OCI-LY3 (cell line): ENCODE data around the gene EPHB1.

ENCODE experiments used
- H2AFZ ChIP-seq: fragments of 200-600, 300-600 bp; shearing (Covaris generic); 2 replicates; pipeline ENCODE4 v1.6.0; 2014; ENCODE audit warnings: antibody characterized with exemption, low read depth, low read length
- H3K27ac ChIP-seq: fragments of 200-600, 300-600 bp; sonication (generic); 2 replicates; pipeline ENCODE4 v1.5.1; 2014; ENCODE audit warnings: mild to moderate bottlenecking, low read length, moderate library complexity, mixed read lengths
- H3K27me3 ChIP-seq: fragments of 200-600, 300-600 bp; sonication (generic); 2 replicates; pipeline ENCODE4 v1.6.1; 2014; ENCODE audit warnings: low read depth, low read length, mixed read lengths
- H3K36me3 ChIP-seq: fragments of 200-600, 300-600 bp; sonication (generic); replicated peaks from 2 replicates; pipeline ENCODE3; 2014; ENCODE audit warnings: low read depth, low read length, mixed read lengths
- H3K4me1 ChIP-seq: fragments of 300-600, 200-600 bp; sonication (generic); 2 replicates; pipeline ENCODE4 v1.6.1; 2014; ENCODE audit warnings: low read length, mixed read lengths
- H3K4me2 ChIP-seq: fragments of 200-600, 300-600 bp; sonication (generic); 2 replicates; pipeline ENCODE4 v1.6.1; 2014; ENCODE audit warnings: low read length, mixed read lengths
- H3K4me3 ChIP-seq: fragments of 300-600, 200-600 bp; sonication (generic); 2 replicates; pipeline ENCODE4 v1.5.1; 2014; ENCODE audit warnings: antibody characterized with exemption, mild to moderate bottlenecking, low read length, moderate library complexity
- H3K79me2 ChIP-seq: fragments of 300-600, 200-600 bp; shearing (Covaris generic); 2 replicates; pipeline ENCODE4 v1.6.1; 2014; ENCODE audit warnings: mild to moderate bottlenecking, low read length, mixed read lengths
- H3K9ac ChIP-seq: fragments of 300-600, 200-600 bp; shearing (Covaris generic); 2 replicates; pipeline ENCODE4 v1.6.0; 2014; ENCODE audit warnings: mild to moderate bottlenecking, low read length, moderate library complexity
- H3K9me3 ChIP-seq: fragments of 200-600, 300-600 bp; shearing (Covaris generic); 2 replicates; pipeline ENCODE4 v1.6.1; 2014; ENCODE audit warnings: low read length, mixed read lengths; ENCODE audit not compliant: insufficient read depth
- H4K20me1 ChIP-seq: fragments of 200-600, 300-600 bp; sonication (generic); 2 replicates; pipeline ENCODE4 v1.6.1; 2016; ENCODE audit warnings: low read length, mixed read lengths; ENCODE audit not compliant: insufficient read depth
- EZH2phosphoT487 ChIP-seq: fragments of 200-600 bp; shearing (Covaris generic); IDR thresholded peaks from 2 replicates; pipeline ENCODE4 v1.6.1; 2018; ENCODE audit warnings: antibody characterized with exemption, mixed run types, low read depth
- TF ChIP-seq, protein P1 (sequence below): fragments of 200-600, 300-600 bp; sonication (generic); IDR thresholded peaks from 2 replicates; pipeline ENCODE4 v1.5.1; 2014; ENCODE audit warnings: antibody characterized with exemption, low read length, low read depth

EPHB1 gene

DNA sequence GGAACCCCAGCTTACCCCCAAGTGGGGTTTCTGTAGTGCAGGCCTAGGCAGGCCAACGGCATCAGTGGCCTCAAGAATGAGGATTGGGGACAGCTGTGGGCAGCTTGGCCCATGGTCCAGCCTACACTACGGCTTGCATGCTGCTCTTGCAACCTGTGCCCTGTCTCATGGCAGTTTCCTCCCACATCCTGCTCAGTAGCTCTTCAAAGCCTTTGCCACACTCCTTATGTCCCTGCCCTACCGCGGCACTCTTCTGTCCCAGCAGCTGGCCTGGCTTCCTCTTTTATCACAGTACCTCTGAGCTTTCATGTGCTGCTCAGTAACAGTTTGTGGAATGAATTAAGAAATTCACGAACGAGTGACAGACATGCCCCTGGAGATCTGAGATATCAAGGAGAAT, 431.0 kb downstream of the EPHB1 start:
- Histone ChIP-seq H3K4me1 (peaks cover 46% of the 10 kb centered on the region), H3K9me3 (no peaks in the 10 kb centered on the region), H3K27me3 (no peaks in the 10 kb centered on the region), H2AFZ (no peak overlapping the region), H3K4me2 (no peak overlapping the region), H4K20me1 (peaks cover 19% of the 10 kb centered on the region), H3K27ac (peak overlapping the region; percentile 7), H3K36me3 (peaks cover 45% of the 10 kb centered on the region), H3K4me3 (no peak overlapping the region), H3K9ac (no peak overlapping the region), H3K79me2 (peaks cover 5% of the 10 kb centered on the region; the same call in 1 of the 2 replicates)
- TF ChIP-seq, protein P1, sequence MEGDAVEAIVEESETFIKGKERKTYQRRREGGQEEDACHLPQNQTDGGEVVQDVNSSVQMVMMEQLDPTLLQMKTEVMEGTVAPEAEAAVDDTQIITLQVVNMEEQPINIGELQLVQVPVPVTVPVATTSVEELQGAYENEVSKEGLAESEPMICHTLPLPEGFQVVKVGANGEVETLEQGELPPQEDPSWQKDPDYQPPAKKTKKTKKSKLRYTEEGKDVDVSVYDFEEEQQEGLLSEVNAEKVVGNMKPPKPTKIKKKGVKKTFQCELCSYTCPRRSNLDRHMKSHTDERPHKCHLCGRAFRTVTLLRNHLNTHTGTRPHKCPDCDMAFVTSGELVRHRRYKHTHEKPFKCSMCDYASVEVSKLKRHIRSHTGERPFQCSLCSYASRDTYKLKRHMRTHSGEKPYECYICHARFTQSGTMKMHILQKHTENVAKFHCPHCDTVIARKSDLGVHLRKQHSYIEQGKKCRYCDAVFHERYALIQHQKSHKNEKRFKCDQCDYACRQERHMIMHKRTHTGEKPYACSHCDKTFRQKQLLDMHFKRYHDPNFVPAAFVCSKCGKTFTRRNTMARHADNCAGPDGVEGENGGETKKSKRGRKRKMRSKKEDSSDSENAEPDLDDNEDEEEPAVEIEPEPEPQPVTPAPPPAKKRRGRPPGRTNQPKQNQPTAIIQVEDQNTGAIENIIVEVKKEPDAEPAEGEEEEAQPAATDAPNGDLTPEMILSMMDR, result no peak
- no peak for TF ChIP-seq EZH2phosphoT487

- TF ChIP-seq, protein P1, result no peak
- no peak for TF ChIP-seq EZH2phosphoT487
- Histone ChIP-seq H3K27ac (peak overlapping the region; percentile 31), H3K79me2 (peaks cover 5% of the 10 kb centered on the region; the same call in 1 of the 2 replicates), H3K36me3 (peaks cover 50% of the 10 kb centered on the region), H3K4me2 (peak overlapping the region; percentile 39), H4K20me1 (peaks cover 19% of the 10 kb centered on the region), H3K4me3 (no peak overlapping the region), H3K9me3 (no peaks in the 10 kb centered on the region), H2AFZ (no peak overlapping the region), H3K4me1 (peaks cover 46% of the 10 kb centered on the region), H3K27me3 (no peaks in the 10 kb centered on the region), H3K9ac (no peak overlapping the region)
These were observed 433.1 kb downstream of the EPHB1 start for GRCh38 chr3:135228201-135228600.

GRCh38 chr3:135229018-135229495, 434.0 kb downstream of the EPHB1 start:
- Histone ChIP-seq H3K79me2 (peaks cover 5% of the 10 kb centered on the region; the same call in 1 of the 2 replicates), H3K4me3 (no peak overlapping the region), H2AFZ (no peak overlapping the region), H3K9ac (no peak overlapping the region), H3K9me3 (no peaks in the 10 kb centered on the region), H3K4me2 (no peak overlapping the region), H3K27ac (peak overlapping the region; percentile 11), H3K4me1 (peaks cover 46% of the 10 kb centered on the region), H3K27me3 (no peaks in the 10 kb centered on the region), H4K20me1 (peaks cover 19% of the 10 kb centered on the region), H3K36me3 (peaks cover 54% of the 10 kb centered on the region)
- TF ChIP-seq, protein P1, result no peak
- no peak for TF ChIP-seq EZH2phosphoT487

DNA sequence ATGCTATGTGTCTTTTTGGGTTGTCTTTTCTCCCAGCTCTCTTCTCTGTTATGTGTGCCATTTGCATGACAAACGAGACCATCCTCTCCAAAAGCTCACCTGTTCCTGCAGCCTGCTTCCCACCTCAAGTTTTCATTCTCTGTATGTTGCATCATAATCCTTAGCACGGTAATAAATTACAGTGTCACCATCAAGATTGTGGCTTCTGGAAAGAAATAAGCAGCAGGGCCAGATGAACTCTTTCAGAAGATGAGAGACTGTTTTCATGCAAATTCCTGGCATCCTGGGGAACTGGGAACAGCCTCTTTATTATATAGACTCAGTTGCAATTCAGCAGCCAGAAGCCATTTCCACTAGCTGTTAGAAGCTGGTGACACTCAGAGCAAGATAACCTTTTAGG, 436.7 kb downstream of the EPHB1 start:
- H2AFZ ChIP-seq, result no peak overlapping the region
- H3K9ac ChIP-seq, result no peak overlapping the region
- TF ChIP-seq, protein P1, result no peak
- no peak for TF ChIP-seq EZH2phosphoT487
- H3K27me3 ChIP-seq, result no peaks in the 10 kb centered on the region
- no peak overlapping the region for H3K27ac ChIP-seq
- H3K36me3 ChIP-seq, result peaks cover 57% of the 10 kb centered on the region
- no peaks in the 10 kb centered on the region for H3K9me3 ChIP-seq
- H3K4me2 ChIP-seq, result no peak overlapping the region
- H4K20me1 ChIP-seq, result peaks cover 10% of the 10 kb centered on the region
- peaks cover 5% of the 10 kb centered on the region; the same call in 1 of the 2 replicates for H3K79me2 ChIP-seq
- H3K4me3 ChIP-seq, result no peak overlapping the region
- peaks cover 19% of the 10 kb centered on the region for H3K4me1 ChIP-seq
